OCI-LY7 (cell line): ENCODE data around the gene CDH16.

Source experiments
- CTCF ChIP-seq: fragments of 200-600 bp; sonication (generic); conservative IDR thresholded peaks from 2 replicates; pipeline ENCODE4 v1.5.1; 2014; ENCODE audit warnings: mild to moderate bottlenecking, antibody characterized with exemption, low read length, moderate library complexity, mixed read lengths
- EZH2phosphoT487 ChIP-seq: fragments of 200-600 bp; sonication (generic); IDR thresholded peaks from 2 replicates; pipeline ENCODE4 v1.6.1; 2018; ENCODE audit warnings: low read depth, borderline replicate concordance, mild to moderate bottlenecking, mixed run types, antibody characterized with exemption, low read length, moderate library complexity, mixed read lengths

GRCh38 chr16:66927918-66928649 lies 9.4 kb upstream of the CDH16 start:
- TF ChIP-seq CTCF (no peak), EZH2phosphoT487 (no peak)
